DOHH2 (cell line): ENCODE results near the gene RNF224.

ENCODE experiments used
- H3F3A ChIP-seq: fragments of 200-600 bp; sonication (generic), shearing (Covaris generic); 2 replicates; pipeline ENCODE4 v1.6.0; 2016; ENCODE audit warnings: antibody characterized with exemption, mild to moderate bottlenecking; ENCODE audit not compliant: control insufficient read depth, insufficient read depth
- H3K27ac ChIP-seq: fragments of 200-600 bp; sonication (generic); 2 replicates; pipeline ENCODE4 v1.5.1; 2014; ENCODE audit warnings: low read depth, mild to moderate bottlenecking, low read length, moderate library complexity
- H3K27me3 ChIP-seq: fragments of 200-600 bp; sonication (generic); 2 replicates; pipeline ENCODE4 v1.6.1; 2014; ENCODE audit warnings: mild to moderate bottlenecking, low read length, mixed read lengths; ENCODE audit not compliant: control insufficient read depth
- H3K36me3 ChIP-seq: fragments of 200-600 bp; sonication (generic); 2 replicates; pipeline ENCODE4 v1.6.1; 2014; ENCODE audit warnings: mild to moderate bottlenecking, low read length, moderate library complexity, mixed read lengths; ENCODE audit not compliant: control insufficient read depth
- H3K4me1 ChIP-seq: fragments of 200-600 bp; sonication (generic); 2 replicates; pipeline ENCODE4 v1.6.1; 2014; ENCODE audit warnings: mild to moderate bottlenecking, low read length, mixed read lengths; ENCODE audit not compliant: control insufficient read depth
- H3K4me2 ChIP-seq: fragments of 200-600 bp; sonication (generic); 2 replicates; pipeline ENCODE4 v1.6.0; 2014; ENCODE audit warnings: mild to moderate bottlenecking, low read length, moderate library complexity
- H3K4me3 ChIP-seq: fragments of 200-600 bp; sonication (generic); 2 replicates; pipeline ENCODE4 v1.5.1; 2014; ENCODE audit warnings: mild to moderate bottlenecking, low read length, mixed read lengths
- H3K79me2 ChIP-seq: fragments of 200-600 bp; sonication (generic); 2 replicates; pipeline ENCODE4 v1.6.1; 2014; ENCODE audit warnings: mild to moderate bottlenecking, low read length, mixed read lengths; ENCODE audit not compliant: control insufficient read depth
- H3K9me2 ChIP-seq: fragments of 200-600 bp; sonication (generic); replicated peaks from 2 replicates; pipeline ENCODE4 v1.6.1; 2014; ENCODE audit warnings: mild to moderate bottlenecking, low read length, mixed read lengths; ENCODE audit not compliant: control insufficient read depth
- H3K9me3 ChIP-seq: fragments of 200-600 bp; sonication (generic); 2 replicates; pipeline ENCODE4 v1.6.1; 2014; ENCODE audit warnings: antibody characterized with exemption, low read length, mixed read lengths; ENCODE audit not compliant: control insufficient read depth, insufficient read depth
- H4K20me1 ChIP-seq: fragments of 200-600 bp; sonication (generic); 2 replicates; pipeline ENCODE4 v1.6.0; 2014; ENCODE audit warnings: low read depth, mild to moderate bottlenecking, antibody characterized with exemption, low read length, moderate library complexity; ENCODE audit not compliant: control insufficient read depth, insufficient read depth
- EZH2phosphoT487 ChIP-seq: fragments of 200-600 bp; sonication (generic); IDR thresholded peaks from 2 replicates; pipeline ENCODE4 v1.6.1; 2017; ENCODE audit warnings: borderline replicate concordance, mild to moderate bottlenecking, antibody characterized with exemption, low read length, moderate library complexity, mixed read lengths
- TF ChIP-seq, protein P1 (sequence below): fragments of 200-600 bp; sonication (generic); IDR thresholded peaks from one replicate; pipeline ENCODE4 v1.5.1; 2014; ENCODE audit warnings: antibody characterized with exemption, mild to moderate bottlenecking, low read depth, low read length; ENCODE audit not compliant: poor library complexity, severe bottlenecking

The RNF224 gene

DNA sequence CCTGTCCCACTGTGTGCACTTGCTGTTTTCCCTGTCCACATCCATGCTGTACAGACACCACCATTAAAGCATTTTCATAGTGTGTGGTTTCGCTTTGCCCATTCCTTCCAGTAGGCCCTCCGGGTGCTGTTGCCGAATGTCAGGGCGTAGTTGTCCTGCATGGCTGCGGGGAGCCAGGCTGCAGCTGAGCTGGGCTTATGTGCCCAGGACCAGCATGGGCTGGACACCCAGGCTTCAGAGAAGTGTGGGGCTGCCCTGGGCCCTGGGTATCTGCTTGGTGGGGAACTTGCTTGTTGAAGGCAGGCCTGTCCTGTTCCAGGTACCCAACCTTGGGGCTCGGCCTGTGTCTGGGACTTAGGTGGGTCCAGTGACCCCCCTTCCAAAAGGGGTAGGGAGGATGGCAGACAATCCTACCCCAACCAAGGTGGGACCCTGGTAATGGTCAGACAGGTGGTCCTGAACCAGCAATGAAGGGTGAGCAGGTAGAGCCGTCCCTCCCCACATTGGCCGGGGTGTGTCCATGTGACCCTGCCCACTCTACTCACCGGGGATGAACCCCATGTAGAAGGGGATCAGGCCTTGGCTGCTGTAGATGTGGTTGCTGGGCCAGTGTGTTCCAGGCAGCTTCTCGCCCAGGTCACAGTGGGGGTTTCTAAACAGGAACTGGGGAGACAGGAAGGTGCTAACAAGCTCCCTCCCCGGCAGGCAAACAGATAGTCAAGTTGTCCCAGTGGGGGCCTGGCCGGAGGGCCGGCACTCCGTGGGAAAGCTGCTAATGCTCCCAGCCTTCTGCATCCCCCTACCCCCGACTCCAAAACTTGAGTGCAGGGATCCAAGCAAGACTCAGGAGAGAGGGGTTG lies 16.6 kb downstream of the RNF224 start:
- Histone ChIP-seq H3K4me3 (peak overlapping the region; percentile 10; the same call in 1 of the 2 replicates), H3K79me2 (peaks cover 32% of the 10 kb centered on the region), H3F3A (peaks cover 12% of the 10 kb centered on the region), H3K27ac (no peak overlapping the region), H3K27me3 (no peaks in the 10 kb centered on the region), H3K9me2 (no peaks in the 10 kb centered on the region), H3K9me3 (no peaks in the 10 kb centered on the region), H3K4me2 (peak overlapping the region; percentile 82), H3K36me3 (peaks cover 28% of the 10 kb centered on the region), H4K20me1 (peaks cover 21% of the 10 kb centered on the region), H3K4me1 (peaks cover 40% of the 10 kb centered on the region)
- TF ChIP-seq, protein P1, sequence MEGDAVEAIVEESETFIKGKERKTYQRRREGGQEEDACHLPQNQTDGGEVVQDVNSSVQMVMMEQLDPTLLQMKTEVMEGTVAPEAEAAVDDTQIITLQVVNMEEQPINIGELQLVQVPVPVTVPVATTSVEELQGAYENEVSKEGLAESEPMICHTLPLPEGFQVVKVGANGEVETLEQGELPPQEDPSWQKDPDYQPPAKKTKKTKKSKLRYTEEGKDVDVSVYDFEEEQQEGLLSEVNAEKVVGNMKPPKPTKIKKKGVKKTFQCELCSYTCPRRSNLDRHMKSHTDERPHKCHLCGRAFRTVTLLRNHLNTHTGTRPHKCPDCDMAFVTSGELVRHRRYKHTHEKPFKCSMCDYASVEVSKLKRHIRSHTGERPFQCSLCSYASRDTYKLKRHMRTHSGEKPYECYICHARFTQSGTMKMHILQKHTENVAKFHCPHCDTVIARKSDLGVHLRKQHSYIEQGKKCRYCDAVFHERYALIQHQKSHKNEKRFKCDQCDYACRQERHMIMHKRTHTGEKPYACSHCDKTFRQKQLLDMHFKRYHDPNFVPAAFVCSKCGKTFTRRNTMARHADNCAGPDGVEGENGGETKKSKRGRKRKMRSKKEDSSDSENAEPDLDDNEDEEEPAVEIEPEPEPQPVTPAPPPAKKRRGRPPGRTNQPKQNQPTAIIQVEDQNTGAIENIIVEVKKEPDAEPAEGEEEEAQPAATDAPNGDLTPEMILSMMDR = no peak
- TF ChIP-seq EZH2phosphoT487 = no peak

- Histone ChIP-seq H3K4me2 (no peak overlapping the region), H3K4me3 (no peak overlapping the region), H4K20me1 (peaks cover 21% of the 10 kb centered on the region), H3K27me3 (no peaks in the 10 kb centered on the region), H3K79me2 (peaks cover 23% of the 10 kb centered on the region), H3K9me2 (no peaks in the 10 kb centered on the region), H3K36me3 (peaks cover 26% of the 10 kb centered on the region), H3F3A (peaks cover 12% of the 10 kb centered on the region), H3K27ac (no peak overlapping the region), H3K9me3 (no peaks in the 10 kb centered on the region), H3K4me1 (peaks cover 36% of the 10 kb centered on the region)
- TF ChIP-seq, protein P1 = no peak
- no peak for TF ChIP-seq EZH2phosphoT487
Observed at GRCh38 chr9:137244486-137245449, 17.5 kb downstream of the RNF224 start.

- H3K4me3 ChIP-seq = no peak overlapping the region
- H3K4me1 ChIP-seq = peaks cover 36% of the 10 kb centered on the region
- no peaks in the 10 kb centered on the region for H3K9me3 ChIP-seq
- no peaks in the 10 kb centered on the region for H3K9me2 ChIP-seq
- no peaks in the 10 kb centered on the region for H3K27me3 ChIP-seq
- no peak overlapping the region for H3K4me2 ChIP-seq
- TF ChIP-seq EZH2phosphoT487 = no peak
- TF ChIP-seq, protein P1 = no peak
- no peak overlapping the region for H3K27ac ChIP-seq
- H4K20me1 ChIP-seq = peaks cover 21% of the 10 kb centered on the region
- H3K79me2 ChIP-seq = peaks cover 19% of the 10 kb centered on the region
- H3K36me3 ChIP-seq = peaks cover 26% of the 10 kb centered on the region
- H3F3A ChIP-seq = peaks cover 12% of the 10 kb centered on the region
Observed at GRCh38 chr9:137245450-137246421, 18.4 kb downstream of the RNF224 start.
